K562 (cell line): ENCODE measurements around the gene LHPP. TPM values are rescaled to one million over a fixed set of nuclear protein-coding genes. Genes with fewer than 3 reads are reported as not detected.

Experiments
- ATAC-seq: fragments of 200-7000 bp; cut with Tn5 transposase; 3 replicates; pipeline ENCODE4 v1.9.1; 2020; ENCODE audit warnings: moderate library complexity
- BruUV-seq: library from RNA; stranded (reverse); fragments of 400-500 nt; replicated peaks from 2 replicates; lab custom pipeline; 2021; lab: Mats Ljungman, UMichigan
- CTCF ChIA-PET: fragments of 300-600 bp; formaldehyde crosslinking; extraction: SDS; loops from one replicate; lab custom pipeline; 2021; ENCODE audit warnings: low intra/inter-chr PET ratio; lab: Yijun Ruan, JAX
- POLR2A ChIA-PET: fragments of 300-600, 350-650 bp; sonication (Branson Sonifier 250); formaldehyde crosslinking; extraction: SDS; loops from one replicate; lab custom pipeline; 2021; ENCODE audit warnings: antibody characterized with exemption, inconsistent platforms; lab: Yijun Ruan, JAX
- DNase-seq, 4 experiments: peaks; one replicate each; pipeline versions ENCODE4 v3.0.0 to v3.0.0-alpha.2; 2011 to 2018; ENCODE audit warnings: low spot score in 3 of 4, mixed read lengths in 3 of 4; ENCODE audit errors: extremely low read depth in 1 of 4
- FAIRE-seq: peaks from 2 replicates; lab custom pipeline; 2011; peaks lifted over from hg19 to GRCh38; lab: Jason Lieb, UNC
- H2AFZ ChIP-seq: 2 replicates; pipeline ENCODE4 v1.6.0; 2011; ENCODE audit warnings: low read depth, low read length, control low read depth, inconsistent platforms
- H3K27ac ChIP-seq: fragments of 200-600 bp; 3 replicates; pipeline ENCODE4 v1.8.0; 2011; ENCODE audit warnings: low read depth, mild to moderate bottlenecking, control low read depth, inconsistent platforms, low read length, moderate library complexity, mixed read lengths; ENCODE audit errors: extremely low read depth
- H3K27me3 ChIP-seq, 2 experiments: fragments of 300-600 bp in 1 of 2; 2 replicates in 1 of 2; 3 replicates in 1 of 2; pipeline versions ENCODE4 v1.6.0 to v1.8.0; 2011; ENCODE audit warnings: inconsistent platforms in 2 of 2, low read length in 2 of 2, mild to moderate bottlenecking in 1 of 2, mixed read lengths in 1 of 2, moderate library complexity in 1 of 2; ENCODE audit not compliant: control insufficient read depth in 2 of 2, insufficient read depth in 2 of 2
- H3K36me3 ChIP-seq: fragments of 300-600 bp; 3 replicates; pipeline ENCODE4 v1.8.0; 2011; ENCODE audit warnings: mild to moderate bottlenecking, low read length, inconsistent platforms; ENCODE audit not compliant: control insufficient read depth, insufficient read depth
- H3K4me1 ChIP-seq, 2 experiments: fragments of 200-600 bp in 1 of 2; replicated peaks in 1 of 2; 2 replicates in 1 of 2; 3 replicates in 1 of 2; pipeline versions ENCODE4 v1.5.1 to v1.8.0; 2011; ENCODE audit warnings: inconsistent platforms in 2 of 2, low read length in 2 of 2, mild to moderate bottlenecking in 1 of 2, mixed read lengths in 1 of 2, moderate library complexity in 1 of 2; ENCODE audit not compliant: control insufficient read depth in 2 of 2, insufficient read depth in 2 of 2
- H3K4me2 ChIP-seq: 2 replicates; pipeline ENCODE4 v1.6.1; 2011; ENCODE audit warnings: low read length, control low read depth, inconsistent platforms, mixed read lengths; ENCODE audit not compliant: insufficient read depth
- H3K4me3 ChIP-seq: fragments of 200-600 bp; sonication (generic), shearing (Covaris generic); 2 replicates; pipeline ENCODE4 v1.5.1; 2016; ENCODE audit warnings: control low read depth, inconsistent platforms
- H3K79me2 ChIP-seq: fragments of 200-600 bp; 3 replicates; pipeline ENCODE4 v1.8.0; 2011; ENCODE audit warnings: low read length, inconsistent platforms; ENCODE audit not compliant: control insufficient read depth, insufficient read depth
- H3K9ac ChIP-seq, 2 experiments: 2 replicates each; pipeline versions ENCODE4 v1.6.0 to v1.6.1; 2011; ENCODE audit warnings: low read depth in 2 of 2, low read length in 2 of 2, control low read depth in 1 of 2, inconsistent platforms in 1 of 2, mild to moderate bottlenecking in 1 of 2, mixed read lengths in 1 of 2; ENCODE audit not compliant: insufficient read depth in 1 of 2
- H3K9me1 ChIP-seq: one replicate; pipeline ENCODE4 v1.6.0; 2011; ENCODE audit warnings: inconsistent platforms, mild to moderate bottlenecking, low read length, moderate library complexity; ENCODE audit not compliant: control insufficient read depth, insufficient read depth
- H3K9me3 ChIP-seq: replicated peaks from 2 replicates; pipeline ENCODE4 v1.5.1; 2011; ENCODE audit warnings: low read depth, low read length, inconsistent platforms; ENCODE audit not compliant: control insufficient read depth, insufficient read depth
- H4K20me1 ChIP-seq: replicated peaks from 2 replicates; pipeline ENCODE4 v1.6.1; 2011; ENCODE audit warnings: low read length, inconsistent platforms, mixed read lengths; ENCODE audit not compliant: control insufficient read depth, insufficient read depth
- ETS1 ChIP-seq: conservative IDR thresholded peaks from 2 replicates; pipeline ENCODE4 v1.6.1; 2011; ENCODE audit warnings: low read depth, mild to moderate bottlenecking, low read length; ENCODE audit not compliant: control insufficient read depth
- FOXP4 ChIP-seq: sonication (generic); formaldehyde crosslinking; IDR thresholded peaks from 2 replicates; pipeline ENCODE4 v1.8.0; 2022; ENCODE audit warnings: mild to moderate bottlenecking, missing genetic modification reagents, borderline replicate concordance
- NBN ChIP-seq: fragments of 450-650 bp; IDR thresholded peaks from 2 replicates; pipeline ENCODE4 v1.6.1; 2016; ENCODE audit warnings: low read depth, mild to moderate bottlenecking
- ZNF280A ChIP-seq: fragments of 450-650 bp; IDR thresholded peaks from 2 replicates; pipeline ENCODE4 v1.6.1; 2018; ENCODE audit warnings: mild to moderate bottlenecking, low read depth; ENCODE audit not compliant: partially characterized antibody
- WGBS: fragments of 100-300 bp; shearing (Covaris generic); methylation state at CpG from one replicate; pipeline ENCODE4 v1.1.6; 2016; ENCODE audit warnings: low coverage, mixed read lengths; ENCODE audit not compliant: insufficient coverage; ENCODE audit errors: missing lambda C conversion rate; 5-methylcytosine and 5-hydroxymethylcytosine counted together
- in situ Hi-C: fragments of 300-500 bp; cut with MboI; formaldehyde crosslinking; loops from 4 replicates; pipeline ENCODE4 v1.15.0; 2018; ENCODE audit warnings: inconsistent platforms, mixed read lengths
- intact Hi-C: fragments of 100-400 bp; cut with micrococcal nuclease; formaldehyde crosslinking; loops from 2 replicates; pipeline ENCODE4 v1.14.2; 2022
- polyA plus RNA-seq, 8 experiments: library from polyadenylated mRNA; depleted of rRNA in 4 of 8; stranded (reverse) in 5 of 8; unstranded in 3 of 8; fragments of >200 nt; fragmentation: Nextera tagmentation in 2 of 8; fragmentation: Illumina TruSeq in 1 of 8; extraction: Ambion mirVana in 2 of 8; extraction: Trizol in 1 of 8; gene quantifications; 2 replicates each; pipeline versions ENCODE4 v1.2.1 to v1.2.3, GENCODE V29; 2011 to 2014; ENCODE audit warnings: inconsistent platforms in 1 of 8, missing spikeins in 1 of 8
- total RNA-seq, 7 experiments: library from RNA; depleted of rRNA in 6 of 7; stranded (reverse); fragments of >200 nt in 6 of 7; fragmentation: Illumina TruSeq in 2 of 7; extraction: Trizol in 2 of 7; gene quantifications; 2 replicates each; pipeline versions ENCODE4 v1.2.1 to v1.2.3, GENCODE V29; 2011 to 2021; ENCODE audit warnings: low replicate concordance in 1 of 7

Gene LHPP
- total and polyA plus RNA-seq, 9 of the 15 experiments (the other 6 are each of a cell fraction or from before 2014, with no cell fraction given): 0.34 to 7.4 (median 3.0) TPM

GRCh38 chr10:124429576-124429975 is 32.0 kb upstream of the LHPP start (continued):
- TF ChIP-seq FOXP4 (CRISPR knock-in tag) (no peak), NBN (no peak), ZNF280A (no peak)

GRCh38 chr10:124430077-124430476 is 31.5 kb upstream of the LHPP start:
- POLR2A ChIA-PET: interaction anchor here (0.6 to 0.8 kb wide), 2 partner anchors 9 to 10 kb away, joined by 3 read pairs; no protein-coding TSS in a partner anchor
- CTCF ChIA-PET: no interaction called here
- in situ Hi-C loops: no loop called here
- intact Hi-C loops: no loop called here
- Histone ChIP-seq H3K27me3 (no peaks in the 10 kb centered on the region), H3K79me2 (no peaks in the 10 kb centered on the region), H4K20me1 (no peaks in the 10 kb centered on the region), H3K4me2 (no peak overlapping the region), H3K27ac (no peak overlapping the region), H3K4me1 (no peaks in the 10 kb centered on the region; a peak in 2 of 5 replicates), H3K9me3 (no peaks in the 10 kb centered on the region)
- no peak for FAIRE-seq
- TF ChIP-seq ETS1: no peak
- TF ChIP-seq, all 486 proteins: peak for 0
- H2AFZ ChIP-seq: no peak overlapping the region
- no peaks in the 10 kb centered on the region for H3K9me1 ChIP-seq
- 82% methylated on average over 1 of the region's 4 CpGs for WGBS
- ATAC-seq (no peak), DNase-seq (no peak)
- no TSS peak for BruUV-seq
- H3K9ac ChIP-seq: no peak overlapping the region
- no peaks in the 10 kb centered on the region for H3K36me3 ChIP-seq
- no peak overlapping the region for H3K4me3 ChIP-seq
